Neural progenitor cell (in vitro differentiated cells): ENCODE results near the gene ZNF423.

Experiments
- EZH2 ChIP-seq: fragments of 200-600 bp; sonication (generic); IDR thresholded peaks from 2 replicates; pipeline ENCODE4 v1.6.1; 2017; ENCODE audit warnings: antibody characterized with exemption, mild to moderate bottlenecking, moderate library complexity
- TF ChIP-seq, protein P1 (sequence below): fragments of 200-600 bp; sonication (generic); IDR thresholded peaks from 2 replicates; pipeline ENCODE4 v1.5.1; 2017; ENCODE audit warnings: antibody characterized with exemption, mild to moderate bottlenecking

DNA sequence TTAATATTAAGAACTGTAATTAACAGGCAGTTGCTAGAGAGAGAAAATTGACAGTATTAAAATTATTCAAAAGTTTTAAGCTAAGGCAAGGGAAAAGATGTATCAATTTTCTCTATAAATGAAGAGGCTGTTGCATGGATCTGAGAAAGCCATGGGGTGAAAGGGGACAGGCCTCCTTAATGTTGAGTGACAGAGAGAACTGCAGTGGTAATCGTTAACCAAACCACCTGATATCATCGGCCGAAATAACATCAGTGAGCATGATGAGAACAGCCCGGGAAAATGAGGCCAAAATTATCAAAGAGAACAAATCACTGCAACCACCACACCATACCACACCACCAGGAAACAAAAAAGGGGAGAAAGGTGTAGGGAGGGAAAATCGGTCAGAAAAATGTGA is 3.6 kb downstream of the ZNF423 start:
- TF ChIP-seq EZH2: no peak
- TF ChIP-seq, protein P1, sequence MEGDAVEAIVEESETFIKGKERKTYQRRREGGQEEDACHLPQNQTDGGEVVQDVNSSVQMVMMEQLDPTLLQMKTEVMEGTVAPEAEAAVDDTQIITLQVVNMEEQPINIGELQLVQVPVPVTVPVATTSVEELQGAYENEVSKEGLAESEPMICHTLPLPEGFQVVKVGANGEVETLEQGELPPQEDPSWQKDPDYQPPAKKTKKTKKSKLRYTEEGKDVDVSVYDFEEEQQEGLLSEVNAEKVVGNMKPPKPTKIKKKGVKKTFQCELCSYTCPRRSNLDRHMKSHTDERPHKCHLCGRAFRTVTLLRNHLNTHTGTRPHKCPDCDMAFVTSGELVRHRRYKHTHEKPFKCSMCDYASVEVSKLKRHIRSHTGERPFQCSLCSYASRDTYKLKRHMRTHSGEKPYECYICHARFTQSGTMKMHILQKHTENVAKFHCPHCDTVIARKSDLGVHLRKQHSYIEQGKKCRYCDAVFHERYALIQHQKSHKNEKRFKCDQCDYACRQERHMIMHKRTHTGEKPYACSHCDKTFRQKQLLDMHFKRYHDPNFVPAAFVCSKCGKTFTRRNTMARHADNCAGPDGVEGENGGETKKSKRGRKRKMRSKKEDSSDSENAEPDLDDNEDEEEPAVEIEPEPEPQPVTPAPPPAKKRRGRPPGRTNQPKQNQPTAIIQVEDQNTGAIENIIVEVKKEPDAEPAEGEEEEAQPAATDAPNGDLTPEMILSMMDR: no peak
